Vagina (tissue), 2 donors: Measurements from ENCODE around the gene MACF1.

ENCODE experiments used
- CTCF ChIP-seq, 3 experiments: fragments of 450-650 bp in 2 of 3; fragments of 200-600 bp in 1 of 3; sonication (generic) in 1 of 3; IDR thresholded peaks; one replicate each; pipeline ENCODE4 v1.5.1; 2017 to 2019; ENCODE audit warnings: antibody characterized with exemption in 3 of 3, mild to moderate bottlenecking in 2 of 3, moderate library complexity in 2 of 3
- POLR2A ChIP-seq, 2 donors: fragments of 450-650 bp; IDR thresholded peaks; one replicate each; pipeline ENCODE4 v1.6.1; 2017; ENCODE audit warnings: antibody characterized with exemption in 2 of 2, mild to moderate bottlenecking in 2 of 2, moderate library complexity in 2 of 2
- POLR2AphosphoS5 ChIP-seq, 2 donors: sonication (generic); formaldehyde crosslinking; IDR thresholded peaks; one replicate each; pipeline ENCODE4 v1.9.0; 2017; ENCODE audit warnings: antibody characterized with exemption in 2 of 2, mild to moderate bottlenecking in 2 of 2, low read depth in 1 of 2; ENCODE audit not compliant: insufficient read depth in 1 of 2

GRCh38 chr1:39354572-39354971 lies 150.1 kb downstream of the MACF1 start:
- TF ChIP-seq CTCF (IDR thresholded peaks at IDR 0.05) = no peak
- no peak for TF ChIP-seq POLR2A (IDR thresholded peaks at IDR 0.05)
- no peak for TF ChIP-seq POLR2AphosphoS5 (IDR thresholded peaks at IDR 0.05; ENCODE audit: insufficient read depth in 1 of 2, low read depth in 1 of 2)
